ENCODE data around the gene LOX. TPM values are rescaled to one million over a fixed set of nuclear protein-coding genes. Genes with fewer than 3 reads are reported as not detected.
"Not testable (repeated sequence)": the region's sequence is repeated elsewhere in the genome, so short reads cannot be mapped to it uniquely, and the experiment has no call there.

LOX gene
- total and polyA plus RNA-seq, 11 donors, result 1.1 to 23.2 (median 3.3) TPM

DNA sequence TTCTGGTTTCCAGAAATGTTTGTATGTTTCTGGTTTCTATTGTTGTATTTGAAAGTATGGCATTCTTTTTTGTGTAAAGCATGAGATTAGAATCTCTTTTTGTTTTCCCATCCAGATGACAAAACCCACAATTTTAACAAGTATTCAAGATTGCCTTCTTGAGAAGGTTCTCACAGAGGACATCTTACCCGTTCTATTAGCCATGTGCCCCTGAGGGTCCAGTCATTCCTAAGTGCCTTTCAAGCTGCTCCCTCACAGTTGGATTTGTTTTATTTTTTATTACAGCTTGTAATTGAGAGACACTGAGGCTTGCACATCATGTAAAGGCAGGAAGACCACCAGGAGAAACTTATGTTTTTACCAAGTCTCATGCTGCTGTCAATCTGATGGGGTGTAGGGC, 19.3 kb upstream of the LOX start:
- no peaks in the 10 kb centered on the region for H3K36me3 ChIP-seq
- no peaks in the 10 kb centered on the region for H3K27me3 ChIP-seq
- ATAC-seq (no peak), DNase-seq (no peak)
- no peak overlapping the region for H3K4me3 ChIP-seq
- H3K27ac ChIP-seq, result no peak overlapping the region
- 76 to 92% (median 83%) methylated on average over 1 of the region's 1 CpG for WGBS, 4 donors
- intact Hi-C loops (cut with DNase I), result no loop called here
- no peaks in the 10 kb centered on the region for H3K9me3 ChIP-seq
- TF ChIP-seq POLR2A (IDR thresholded peaks at IDR 0.05), result no peak
- TF ChIP-seq, protein P1, sequence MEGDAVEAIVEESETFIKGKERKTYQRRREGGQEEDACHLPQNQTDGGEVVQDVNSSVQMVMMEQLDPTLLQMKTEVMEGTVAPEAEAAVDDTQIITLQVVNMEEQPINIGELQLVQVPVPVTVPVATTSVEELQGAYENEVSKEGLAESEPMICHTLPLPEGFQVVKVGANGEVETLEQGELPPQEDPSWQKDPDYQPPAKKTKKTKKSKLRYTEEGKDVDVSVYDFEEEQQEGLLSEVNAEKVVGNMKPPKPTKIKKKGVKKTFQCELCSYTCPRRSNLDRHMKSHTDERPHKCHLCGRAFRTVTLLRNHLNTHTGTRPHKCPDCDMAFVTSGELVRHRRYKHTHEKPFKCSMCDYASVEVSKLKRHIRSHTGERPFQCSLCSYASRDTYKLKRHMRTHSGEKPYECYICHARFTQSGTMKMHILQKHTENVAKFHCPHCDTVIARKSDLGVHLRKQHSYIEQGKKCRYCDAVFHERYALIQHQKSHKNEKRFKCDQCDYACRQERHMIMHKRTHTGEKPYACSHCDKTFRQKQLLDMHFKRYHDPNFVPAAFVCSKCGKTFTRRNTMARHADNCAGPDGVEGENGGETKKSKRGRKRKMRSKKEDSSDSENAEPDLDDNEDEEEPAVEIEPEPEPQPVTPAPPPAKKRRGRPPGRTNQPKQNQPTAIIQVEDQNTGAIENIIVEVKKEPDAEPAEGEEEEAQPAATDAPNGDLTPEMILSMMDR (IDR thresholded peaks at IDR 0.05), result no peak
- no peaks in the 10 kb centered on the region for H3K4me1 ChIP-seq

DNA sequence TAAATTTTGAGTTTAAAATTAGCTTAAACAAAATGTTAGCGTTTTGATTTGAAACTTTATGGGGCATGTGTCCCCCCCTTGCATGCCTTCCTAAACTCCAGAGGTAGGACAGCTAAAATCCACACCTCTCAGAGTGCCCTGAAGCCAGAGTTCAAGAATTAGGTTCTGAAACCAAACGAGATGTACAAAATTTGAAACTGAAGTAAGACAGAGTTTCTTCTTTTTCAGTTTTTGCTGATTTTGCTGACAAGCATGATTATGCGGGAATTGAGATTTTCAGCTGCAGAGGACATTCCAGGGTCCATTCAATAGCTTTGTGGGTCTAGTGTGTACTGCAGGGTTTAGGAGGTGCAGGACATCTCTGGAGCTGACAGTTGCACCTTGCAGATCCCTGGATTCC, 17.1 kb upstream of the LOX start:
- DNase-seq (no peak), ATAC-seq (no peak)
- H3K27ac ChIP-seq, result no peak overlapping the region
- H3K36me3 ChIP-seq, result no peaks in the 10 kb centered on the region
- no peaks in the 10 kb centered on the region for H3K4me1 ChIP-seq
- no peaks in the 10 kb centered on the region for H3K27me3 ChIP-seq
- no peaks in the 10 kb centered on the region for H3K9me3 ChIP-seq
- H3K4me3 ChIP-seq, result no peak overlapping the region
- intact Hi-C loops (cut with DNase I), result no loop called here
- WGBS, 4 donors, result 70 to 77% (median 76%) methylated on average over 3 of the region's 3 CpGs
- TF ChIP-seq, protein P1 (IDR thresholded peaks at IDR 0.05), result no peak
- TF ChIP-seq POLR2A (IDR thresholded peaks at IDR 0.05), result no peak

DNA sequence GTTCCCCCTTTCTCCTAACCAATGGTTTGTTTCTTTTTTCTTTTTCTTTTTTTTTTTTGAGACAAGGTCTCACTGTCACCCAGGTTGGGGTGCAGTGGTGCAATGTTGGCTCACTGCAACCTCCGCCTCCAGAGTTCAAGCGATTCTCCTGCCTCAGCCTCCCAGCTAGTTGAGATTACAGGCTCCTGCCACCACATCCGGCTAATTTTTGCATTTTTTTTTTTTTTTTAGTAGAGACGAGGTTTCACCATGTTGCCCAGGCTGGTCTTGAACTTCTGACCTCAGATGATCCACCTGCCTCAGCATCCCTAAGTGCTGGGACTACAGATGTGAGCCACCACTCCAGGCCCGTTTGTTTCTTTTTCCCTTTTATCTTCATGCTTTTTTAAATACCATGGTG, 16.2 kb upstream of the LOX start:
- H3K27ac ChIP-seq; ATAC-seq; DNase-seq; H3K4me3 ChIP-seq; intact Hi-C loops (cut with DNase I); H3K4me1 ChIP-seq; H3K27me3 ChIP-seq; H3K36me3 ChIP-seq; H3K9me3 ChIP-seq: not testable (repeated sequence)
- 89 to 91% (median 90%) methylated on average over 5 of the region's 5 CpGs for WGBS, 4 donors

DNA sequence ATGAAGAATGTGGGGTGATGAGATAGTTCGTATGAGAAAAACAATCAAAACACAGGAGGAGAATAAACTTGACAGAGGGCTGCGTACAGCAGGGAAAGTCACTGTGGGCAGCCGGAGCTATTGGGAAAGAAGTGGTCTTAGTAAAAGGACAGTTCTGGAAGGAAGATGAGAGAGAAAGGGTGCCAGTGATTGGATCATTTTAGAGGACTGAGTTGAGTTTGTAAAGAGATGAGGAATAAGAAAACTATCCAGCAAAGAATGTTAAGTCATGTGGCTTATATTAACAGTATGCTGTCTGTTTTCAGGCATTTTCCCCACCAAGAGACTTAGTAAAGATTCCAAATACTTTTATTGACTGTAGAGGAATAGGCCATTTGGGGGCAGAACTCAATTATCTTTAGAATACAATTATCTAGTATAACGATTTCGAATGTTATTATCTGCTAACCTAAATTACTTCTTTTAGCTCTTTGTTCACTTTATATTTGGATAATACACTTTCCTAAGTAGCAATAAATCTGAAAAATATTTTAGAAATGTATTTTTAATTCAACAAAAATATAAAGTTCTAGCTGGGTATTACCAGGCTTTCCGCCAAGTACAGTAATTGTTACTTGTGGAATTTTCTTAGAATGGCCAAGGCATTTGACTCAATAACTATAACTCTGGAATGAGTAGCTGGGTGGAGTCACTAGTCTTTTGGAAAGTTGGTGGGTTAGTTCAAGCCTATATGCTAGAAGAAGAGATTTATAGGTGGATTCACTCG, 15.5 kb upstream of the LOX start:
- intact Hi-C loops (cut with DNase I), result no loop called here
- Histone ChIP-seq H3K27ac (no peak overlapping the region), H3K4me3 (no peak overlapping the region), H3K9me3 (no peaks in the 10 kb centered on the region), H3K4me1 (peaks cover 0 to 14% (median 0%) of the 10 kb centered on the region in 12 donors), H3K36me3 (no peaks in the 10 kb centered on the region), H3K27me3 (no peaks in the 10 kb centered on the region)
- no peak for DNase-seq
- TF ChIP-seq, protein P1 (IDR thresholded peaks at IDR 0.05), result no peak
- TF ChIP-seq POLR2A (IDR thresholded peaks at IDR 0.05), result no peak
- 82 to 88% (median 83%) methylated on average over 7 of the region's 7 CpGs for WGBS, 4 donors
- no peak for ATAC-seq
